Stimulated activated CD8-positive, alpha-beta memory T cell treated with anti-CD3 and anti-CD28 coated beads, Interleukin-12 subunit alpha, Interleukin-12 subunit beta, amount 100 ng/mL, for 24 hours (primary cell): ENCODE data around the gene OVOL2.

Experiments used
- DNase-seq: peaks from one replicate; pipeline ENCODE4 v3.0.0-alpha.2; 2020; ENCODE audit errors: extremely low read depth

Gene OVOL2

DNA sequence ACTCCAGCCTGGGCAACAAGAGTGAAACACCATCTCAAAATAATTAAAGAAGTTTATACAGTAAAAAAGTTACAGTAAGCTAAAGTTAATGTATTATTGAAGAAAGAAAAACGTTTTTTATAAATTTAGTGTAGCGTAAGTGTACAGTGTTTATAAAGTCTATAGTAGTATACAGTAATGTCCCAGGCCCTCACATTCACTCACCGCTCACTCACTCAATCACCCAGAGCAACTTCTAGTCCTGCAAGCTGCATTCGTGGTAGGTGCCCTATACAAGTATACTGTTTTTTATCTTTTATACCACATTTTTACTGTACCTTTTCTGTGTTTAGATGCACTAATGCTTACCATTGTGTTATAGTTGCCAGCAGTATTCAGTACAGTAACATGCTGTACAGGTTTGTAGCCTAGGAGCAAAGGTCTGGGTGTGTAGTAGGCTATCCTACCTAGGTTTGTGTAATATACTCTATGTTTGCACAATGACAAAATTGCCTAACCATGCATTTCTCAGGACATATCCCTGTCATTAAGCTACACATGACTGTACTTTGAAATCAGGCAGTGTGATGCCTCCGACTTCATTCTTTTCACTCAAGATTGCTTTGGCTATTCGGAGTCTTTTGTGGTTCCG lies 72.2 kb downstream of the OVOL2 start:
- DNase-seq: no peak

DNA sequence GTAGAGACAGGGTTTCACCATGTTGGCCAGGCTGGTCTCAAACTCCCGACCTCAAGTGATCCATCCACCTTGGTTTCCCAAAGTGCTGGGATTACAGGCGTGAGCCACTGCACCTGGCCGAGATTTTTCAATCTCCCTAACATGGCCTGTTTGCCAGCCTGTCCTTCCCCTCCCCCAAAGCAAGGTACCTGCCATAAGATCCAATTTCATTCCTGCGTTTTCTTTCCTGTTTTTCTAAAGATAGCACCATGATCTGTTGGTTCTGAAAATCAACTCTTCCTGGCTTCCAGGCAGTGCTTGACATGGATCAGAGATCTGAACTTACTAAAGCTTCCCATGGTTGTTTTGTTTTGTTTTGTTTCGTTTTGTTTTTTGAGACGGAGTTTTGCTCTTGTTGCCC lies 81.4 kb downstream of the OVOL2 start:
- no peak for DNase-seq
